Measurements from ENCODE around the gene ZNF282.
"Not testable (repeated sequence)": the region's sequence is repeated elsewhere in the genome, so short reads cannot be mapped to it uniquely, and the experiment has no call there.

ZNF282 gene

DNA sequence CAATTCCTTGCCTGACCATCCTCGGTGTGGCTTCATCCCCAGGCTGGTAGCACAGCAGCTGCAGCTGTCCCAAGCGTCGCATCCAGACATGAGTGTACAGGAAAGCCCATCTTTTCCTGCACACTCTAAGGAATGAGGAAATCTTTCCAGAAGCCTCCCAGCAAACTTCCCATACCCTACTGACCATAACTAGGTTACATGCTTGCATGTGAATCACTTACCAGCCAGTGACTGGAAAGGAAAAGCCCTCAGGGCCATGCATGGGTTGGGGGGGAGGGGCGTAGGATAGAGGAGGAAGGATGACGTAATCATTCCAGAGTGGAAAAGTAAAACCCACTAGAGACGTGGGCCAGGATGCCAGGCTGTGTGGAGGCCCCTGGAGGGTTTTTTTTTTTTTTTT, 25.2 kb downstream of the ZNF282 start:
- DNase-seq (ENCODE audit: low read depth): no peak
- no peak for TF ChIP-seq CTCF (IDR thresholded peaks at IDR 0.05; ENCODE audit: insufficient read depth, low read depth, low read length, missing control alignments)
- H3K4me3 ChIP-seq (ENCODE audit: low read depth, low read length): no peak overlapping the region

DNA sequence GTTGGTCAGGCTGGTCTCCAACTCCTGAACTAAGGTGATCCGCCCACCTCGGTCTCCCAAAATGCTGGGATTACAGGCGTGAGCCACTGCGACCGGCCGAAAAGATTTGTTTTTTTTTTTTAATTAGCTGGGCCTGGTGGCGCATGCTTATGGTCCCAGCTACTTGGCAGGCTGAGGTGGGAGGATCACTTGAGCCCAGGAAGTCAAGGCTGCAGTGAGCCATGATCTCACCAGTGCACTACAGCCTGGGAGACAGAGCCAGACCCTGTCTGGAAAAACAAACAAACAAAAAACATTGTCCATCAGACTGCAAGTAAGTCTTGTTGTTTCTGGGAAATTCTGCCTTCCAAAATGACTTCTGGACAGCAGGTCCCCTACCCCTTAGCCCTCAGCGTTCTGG, 27.8 kb downstream of the ZNF282 start:
- TF ChIP-seq CTCF (IDR thresholded peaks at IDR 0.05; ENCODE audit: insufficient read depth, low read depth, low read length, missing control alignments): no peak
- no peak for DNase-seq (ENCODE audit: low read depth)
- no peak overlapping the region for H3K4me3 ChIP-seq (ENCODE audit: low read depth, low read length)

- no peak overlapping the region for H3K4me3 ChIP-seq (ENCODE audit: low read depth, low read length)
- DNase-seq (ENCODE audit: low read depth): no peak
- no peak for TF ChIP-seq CTCF (IDR thresholded peaks at IDR 0.05; ENCODE audit: insufficient read depth, low read depth, low read length, missing control alignments)
These were observed 28.4 kb downstream of the ZNF282 start for GRCh38 chr7:149223761-149224160.

DNA sequence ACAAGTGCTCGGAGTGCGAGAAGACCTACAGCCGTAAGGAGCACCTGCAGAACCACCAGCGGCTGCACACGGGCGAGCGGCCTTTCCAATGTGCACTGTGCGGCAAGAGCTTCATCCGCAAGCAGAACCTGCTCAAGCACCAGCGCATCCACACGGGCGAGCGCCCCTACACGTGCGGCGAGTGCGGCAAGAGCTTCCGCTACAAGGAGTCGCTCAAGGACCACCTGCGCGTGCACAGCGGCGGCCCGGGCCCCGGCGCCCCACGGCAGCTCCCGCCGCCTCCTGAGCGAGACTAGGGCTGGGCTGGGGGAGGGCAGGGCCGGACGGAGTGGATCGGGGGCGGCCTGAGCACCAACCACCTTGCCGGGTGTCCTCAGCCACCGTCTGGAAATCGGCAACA, 29.0 kb downstream of the ZNF282 start:
- no peak overlapping the region for H3K4me3 ChIP-seq (ENCODE audit: low read depth, low read length)
- no peak for DNase-seq (ENCODE audit: low read depth)
- TF ChIP-seq CTCF (IDR thresholded peaks at IDR 0.05; ENCODE audit: insufficient read depth, low read depth, low read length, missing control alignments): no peak

DNA sequence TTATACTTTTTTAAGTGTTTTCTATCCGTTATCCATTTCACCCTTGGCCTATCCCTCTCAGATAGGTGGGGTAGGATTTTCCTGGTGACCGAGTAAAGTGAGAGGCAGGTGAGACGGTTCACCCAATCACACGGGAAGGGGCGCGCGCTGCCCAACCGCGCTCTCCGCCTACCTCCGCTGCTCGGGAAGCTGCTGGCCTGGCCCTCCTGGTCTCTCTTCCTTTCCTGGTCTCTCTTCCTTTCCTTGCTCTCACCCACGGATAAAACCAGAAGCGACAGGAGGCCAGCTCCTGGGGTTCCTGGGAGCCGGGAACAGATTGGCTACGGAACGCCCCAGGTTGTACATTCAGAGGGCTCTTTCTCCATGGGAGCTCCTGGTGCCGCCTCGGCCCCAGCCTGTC, 29.8 kb downstream of the ZNF282 start:
- H3K4me3 ChIP-seq (ENCODE audit: low read depth, low read length): no peak overlapping the region
- no peak for DNase-seq (ENCODE audit: low read depth)
- TF ChIP-seq CTCF (IDR thresholded peaks at IDR 0.05; ENCODE audit: insufficient read depth, low read depth, low read length, missing control alignments): no peak

GRCh38 chr7:149225656-149226055, 30.3 kb downstream of the ZNF282 start:
- TF ChIP-seq CTCF (IDR thresholded peaks at IDR 0.05; ENCODE audit: insufficient read depth, low read depth, low read length, missing control alignments): no peak
- H3K4me3 ChIP-seq (ENCODE audit: low read depth, low read length): no peak overlapping the region
- DNase-seq (ENCODE audit: low read depth): no peak

DNA sequence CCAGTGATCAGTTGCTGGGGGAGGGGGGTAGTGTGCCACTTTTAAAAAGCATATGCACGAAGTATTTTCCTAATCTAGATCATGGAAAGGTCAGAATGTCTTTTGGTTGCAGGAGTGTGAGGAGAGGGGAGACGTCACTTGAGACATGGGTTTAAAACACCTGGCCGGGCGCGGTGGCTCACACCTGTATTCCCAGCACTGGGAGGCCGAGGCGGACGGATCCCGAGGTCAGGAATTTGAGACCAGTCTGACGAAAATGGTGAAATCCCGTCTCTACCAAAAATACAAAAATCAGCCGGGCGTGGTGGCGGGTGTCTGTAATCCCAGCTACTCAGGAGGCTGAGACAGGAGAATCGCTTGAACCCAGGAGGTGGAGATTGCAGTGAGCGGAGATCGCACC, 31.0 kb downstream of the ZNF282 start:
- not testable (repeated sequence) for H3K4me3 ChIP-seq (ENCODE audit: low read depth, low read length); DNase-seq (ENCODE audit: low read depth)
